Glutamatergic neuron (in vitro differentiated cells): ENCODE data around the gene TPCN2. TPM values are rescaled to one million over a fixed set of nuclear protein-coding genes. Genes with fewer than 3 reads are reported as not detected.

ENCODE experiments used
- DNase-seq: peaks from one replicate; pipeline ENCODE4 v3.0.0; 2022
- H3K27ac Mint-ChIP-seq: one replicate; pipeline ENCODE4 v1.8.0; 2020; ENCODE audit warnings: mild to moderate bottlenecking, mixed read lengths, inconsistent platforms; ENCODE audit not compliant: unreplicated experiment
- H3K27me3 Mint-ChIP-seq: one replicate; pipeline ENCODE4 v1.8.0; 2020; ENCODE audit warnings: mild to moderate bottlenecking, moderate library complexity, mixed read lengths, inconsistent platforms; ENCODE audit not compliant: unreplicated experiment
- H3K36me3 Mint-ChIP-seq: one replicate; pipeline ENCODE4 v1.8.0; 2020; ENCODE audit warnings: mild to moderate bottlenecking, mixed read lengths, inconsistent platforms; ENCODE audit not compliant: unreplicated experiment
- H3K4me1 Mint-ChIP-seq: one replicate; pipeline ENCODE4 v1.8.0; 2020; ENCODE audit warnings: mild to moderate bottlenecking, low read depth, mixed read lengths, inconsistent platforms; ENCODE audit not compliant: unreplicated experiment
- H3K4me3 Mint-ChIP-seq: one replicate; pipeline ENCODE4 v1.8.0; 2020; ENCODE audit warnings: mild to moderate bottlenecking, mixed read lengths, inconsistent platforms; ENCODE audit not compliant: unreplicated experiment
- H3K9me3 Mint-ChIP-seq: one replicate; pipeline ENCODE4 v1.8.0; 2020; ENCODE audit warnings: mild to moderate bottlenecking, moderate library complexity, mixed read lengths, inconsistent platforms; ENCODE audit not compliant: unreplicated experiment
- CTCF ChIP-seq: fragments of 200-600 bp; sonication (generic); IDR thresholded peaks from one replicate; pipeline ENCODE4 v1.5.0; 2021; ENCODE audit not compliant: partially characterized antibody, unreplicated experiment
- total RNA-seq: library from RNA; stranded (reverse); fragmentation: NEBNext Ultra II Directional; extraction: Animal tissue kit (Norgen Biotek cat#: 25700); gene quantifications from one replicate; pipeline ENCODE4 v1.2.1, GENCODE V29; 2021; ENCODE audit not compliant: unreplicated experiment

TPCN2 gene
- total RNA-seq, 1 donor from 2014 or later = 17.2 TPM

DNA sequence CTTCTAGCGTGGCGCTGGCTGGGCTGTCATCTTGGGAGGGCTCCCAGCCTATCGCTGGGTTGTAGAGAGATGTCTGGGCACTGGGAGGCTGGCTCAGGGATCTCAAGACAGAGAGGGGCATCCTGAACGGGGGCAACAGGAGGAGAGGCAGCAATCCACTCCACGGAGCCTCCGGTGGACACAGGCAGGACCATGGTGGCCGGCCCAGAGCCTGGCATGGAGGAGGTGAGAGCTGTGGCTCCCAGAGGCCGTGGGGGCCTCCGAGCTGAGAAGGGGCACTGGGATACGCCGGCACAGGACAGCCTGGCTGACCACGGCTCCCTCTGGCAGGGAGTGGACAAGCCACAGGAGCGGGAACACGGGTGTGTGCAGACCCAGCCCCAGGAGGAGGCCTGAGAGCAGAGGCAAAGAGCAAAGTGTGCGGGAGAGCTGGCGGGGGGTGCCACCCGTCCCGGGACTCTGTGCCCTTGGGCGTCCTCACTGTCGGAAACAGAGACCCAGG is 44.8 kb upstream of the TPCN2 start:
- Mint-ChIP-seq H3K36me3 (no peaks in the 10 kb centered on the region), H3K4me3 (no peak overlapping the region), H3K27me3 (peaks cover 2% of the 10 kb centered on the region), H3K27ac (no peak overlapping the region), H3K4me1 (peaks cover 11% of the 10 kb centered on the region), H3K9me3 (peaks cover 5% of the 10 kb centered on the region)
- TF ChIP-seq CTCF = no peak
- DNase-seq = no peak

GRCh38 chr11:69004411-69005182 is 44.1 kb upstream of the TPCN2 start:
- peaks cover 9% of the 10 kb centered on the region for H3K4me1 Mint-ChIP-seq
- H3K27me3 Mint-ChIP-seq = peaks cover 2% of the 10 kb centered on the region
- H3K27ac Mint-ChIP-seq = no peak overlapping the region
- no peaks in the 10 kb centered on the region for H3K36me3 Mint-ChIP-seq
- no peak for DNase-seq
- no peak for TF ChIP-seq CTCF
- no peak overlapping the region for H3K4me3 Mint-ChIP-seq
- H3K9me3 Mint-ChIP-seq = peaks cover 3% of the 10 kb centered on the region

GRCh38 chr11:69005183-69005630 is 43.5 kb upstream of the TPCN2 start:
- DNase-seq = no peak
- H3K36me3 Mint-ChIP-seq = no peaks in the 10 kb centered on the region
- peaks cover 3% of the 10 kb centered on the region for H3K9me3 Mint-ChIP-seq
- no peak for TF ChIP-seq CTCF
- H3K27me3 Mint-ChIP-seq = peaks cover 2% of the 10 kb centered on the region
- H3K4me1 Mint-ChIP-seq = peaks cover 9% of the 10 kb centered on the region
- H3K27ac Mint-ChIP-seq = no peak overlapping the region
- peak overlapping the region; percentile 21 for H3K4me3 Mint-ChIP-seq

DNA sequence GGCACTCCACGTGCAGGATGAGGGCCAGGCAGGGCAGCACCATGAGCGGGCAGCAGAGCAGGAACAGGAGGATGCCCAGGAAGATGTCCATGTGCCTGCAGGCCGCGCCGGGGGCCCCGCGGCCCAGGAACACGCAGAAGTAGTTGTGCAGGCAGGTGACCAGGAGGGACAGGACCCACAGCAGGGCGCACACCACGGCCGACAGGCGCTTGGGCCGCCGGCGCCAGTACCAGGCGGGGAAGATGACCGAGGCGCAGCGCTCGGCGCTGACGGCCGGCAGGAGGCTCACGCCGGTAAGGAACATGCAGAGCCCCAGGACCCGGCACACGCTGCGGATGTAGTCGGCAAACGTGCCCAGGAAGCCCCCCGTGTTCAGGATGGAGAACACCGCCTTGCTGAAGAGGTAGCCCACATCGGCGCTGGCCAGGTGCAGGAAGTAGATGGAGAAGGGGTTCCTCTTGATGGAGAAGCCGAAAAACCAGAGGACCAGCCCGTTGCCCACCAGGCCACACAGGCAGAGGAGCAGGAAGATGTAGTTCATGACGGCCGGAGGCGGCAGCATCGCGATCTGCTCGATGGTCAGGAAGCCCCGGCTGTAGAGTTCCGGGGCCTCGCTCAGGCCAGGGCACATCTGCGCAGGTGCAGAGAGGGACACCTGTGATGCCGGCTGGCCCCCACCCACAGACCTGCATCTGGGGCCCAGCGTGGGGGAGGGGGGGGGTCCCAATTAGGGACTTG is 42.9 kb upstream of the TPCN2 start:
- peaks cover 2% of the 10 kb centered on the region for H3K27me3 Mint-ChIP-seq
- H3K4me3 Mint-ChIP-seq = no peak overlapping the region
- peaks cover 3% of the 10 kb centered on the region for H3K9me3 Mint-ChIP-seq
- TF ChIP-seq CTCF = no peak
- peaks cover 9% of the 10 kb centered on the region for H3K4me1 Mint-ChIP-seq
- H3K36me3 Mint-ChIP-seq = no peaks in the 10 kb centered on the region
- H3K27ac Mint-ChIP-seq = no peak overlapping the region
- no peak for DNase-seq
